Liver (tissue), 3 donors: ENCODE data around the gene UBN2.

Source experiments
- ATF3 ChIP-seq: IDR thresholded peaks from 2 replicates; pipeline ENCODE4 v1.6.1; 2016; ENCODE audit warnings: antibody characterized with exemption
- CTCF ChIP-seq: fragments of 150-350 bp; IDR thresholded peaks from 2 replicates; pipeline ENCODE4 v1.5.1; 2017; ENCODE audit warnings: improper control_type of control experiment, low read depth, low read length; ENCODE audit not compliant: missing input control
- EGR1 ChIP-seq, 2 donors: IDR thresholded peaks; 2 replicates each; pipeline ENCODE4 v1.6.1; 2016 to 2018; ENCODE audit warnings: antibody characterized with exemption in 2 of 2, low read depth in 2 of 2
- GABPA ChIP-seq, 2 donors: IDR thresholded peaks in 1 of 2; conservative IDR thresholded peaks in 1 of 2; 2 replicates each; pipeline ENCODE4 v1.6.1; 2016; ENCODE audit warnings: antibody characterized with exemption in 2 of 2, mild to moderate bottlenecking in 1 of 2, moderate library complexity in 1 of 2
- JUND ChIP-seq, 2 donors: IDR thresholded peaks; 2 replicates each; pipeline ENCODE4 v1.6.1; 2016; ENCODE audit warnings: antibody characterized with exemption in 2 of 2
- MAX ChIP-seq: IDR thresholded peaks from 2 replicates; pipeline ENCODE4 v1.6.1; 2016; ENCODE audit warnings: antibody characterized with exemption
- NR2F2 ChIP-seq: IDR thresholded peaks from 2 replicates; pipeline ENCODE4 v1.6.1; 2016; ENCODE audit warnings: antibody characterized with exemption
- SP1 ChIP-seq: IDR thresholded peaks from 2 replicates; pipeline ENCODE4 v1.6.1; 2018; ENCODE audit warnings: antibody characterized with exemption, mild to moderate bottlenecking
- donor health status: healthy.
- donor health status: healthy.

GRCh38 chr7:139265673-139266072, 34.6 kb downstream of the UBN2 start:
- no peak for TF ChIP-seq CTCF
- peak; percentile 73 for TF ChIP-seq SP1
- TF ChIP-seq ATF3 = no peak
- TF ChIP-seq JUND (IDR thresholded peaks at IDR 0.05) = no peak
- TF ChIP-seq MAX = no peak
- TF ChIP-seq NR2F2 = no peak
- no peak for TF ChIP-seq GABPA (IDR thresholded peaks at IDR 0.05 in 1 of 2, conservative IDR thresholded peaks at IDR 0.05 in 1 of 2)
- no peak for TF ChIP-seq EGR1 (IDR thresholded peaks at IDR 0.05; ENCODE audit: low read depth in 2 of 2)
